Activated CD8-positive, alpha-beta T cell treated with anti-CD3 and anti-CD28 coated beads for 36 hours (primary cell): Measurements from ENCODE around the gene SCRG1. TPM values are rescaled to one million over a fixed set of nuclear protein-coding genes. Genes with fewer than 3 reads are reported as not detected.

Experiments
- ATAC-seq: fragments of 200-7000 bp; cut with Tn5 transposase; one replicate; pipeline ENCODE4 v1.10.0; 2021; ENCODE audit warnings: mild to moderate bottlenecking, moderate library complexity
- CTCF ChIA-PET: fragments of 350-600 bp; sonication (Branson Sonifier 250); formaldehyde crosslinking; loops from one replicate; lab custom pipeline; 2021; ENCODE audit warnings: antibody characterized with exemption; lab: Charles Lee
- POLR2A ChIA-PET: fragments of 350-600 bp; sonication (Branson Sonifier 250); formaldehyde crosslinking; loops from one replicate; lab custom pipeline; 2021; ENCODE audit warnings: antibody characterized with exemption; lab: Charles Lee
- DNase-seq: peaks from one replicate; pipeline ENCODE4 v3.0.0-alpha.2; 2020
- H3K27ac Mint-ChIP-seq: one replicate; pipeline ENCODE4 v1.8.0; 2021; ENCODE audit warnings: mild to moderate bottlenecking, mixed read lengths
- H3K27me3 Mint-ChIP-seq: one replicate; pipeline ENCODE4 v1.8.0; 2021; ENCODE audit warnings: mixed read lengths
- H3K36me3 Mint-ChIP-seq: one replicate; pipeline ENCODE4 v1.8.0; 2021; ENCODE audit warnings: low read depth, mixed read lengths
- H3K4me1 Mint-ChIP-seq: one replicate; pipeline ENCODE4 v1.8.0; 2021; ENCODE audit warnings: low read depth, mixed read lengths
- H3K4me3 Mint-ChIP-seq: one replicate; pipeline ENCODE4 v1.8.0; 2021; ENCODE audit warnings: mild to moderate bottlenecking, moderate library complexity, mixed read lengths
- H3K9me3 Mint-ChIP-seq: one replicate; pipeline ENCODE4 v1.8.0; 2021; ENCODE audit warnings: mixed read lengths
- intact Hi-C: fragments of 100-400 bp; cut with micrococcal nuclease; formaldehyde crosslinking; loops from one replicate; pipeline ENCODE4 v1.10.0; 2022
- total RNA-seq, 2 experiments: library from RNA; stranded (reverse); gene quantifications; one replicate each; pipeline ENCODE4 v1.2.3, GENCODE V29; 2021
- TF ChIP-seq, protein P1 (sequence below): fragments of 200-600 bp; IDR thresholded peaks from one replicate; pipeline ENCODE4 v1.8.0; 2022; ENCODE audit warnings: antibody characterized with exemption, mild to moderate bottlenecking

Gene SCRG1
- total RNA-seq = not detected

DNA sequence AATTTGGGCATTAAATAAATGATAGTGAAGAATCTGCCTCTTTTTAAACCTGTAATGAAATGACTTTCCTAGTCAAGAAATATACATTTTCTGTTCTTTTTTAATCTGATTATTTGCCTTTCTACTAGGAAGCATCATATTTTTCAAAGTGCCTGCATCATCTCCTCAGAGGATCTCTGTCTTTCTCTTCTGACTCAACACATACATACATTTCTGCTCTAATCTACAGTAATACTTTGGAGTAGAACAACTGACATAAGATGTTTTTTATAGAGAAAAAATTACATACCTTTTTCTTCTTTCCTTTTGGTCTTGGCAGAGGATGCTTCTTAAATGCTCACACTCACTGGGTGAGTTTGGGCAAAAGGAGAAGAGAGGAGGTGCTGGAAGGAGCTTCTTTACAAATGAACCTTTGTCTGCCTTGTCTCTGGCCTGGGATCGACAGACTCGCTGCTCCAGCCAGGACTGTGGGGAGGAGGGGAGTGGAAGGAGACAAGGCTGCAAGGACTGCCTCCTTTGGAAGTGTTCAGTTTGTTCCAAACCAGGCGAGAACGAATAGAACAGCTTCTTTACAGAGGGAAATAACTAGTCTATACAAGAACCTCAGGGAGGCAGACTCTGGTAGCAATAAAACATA, at the start of gene SCRG1:
TSS of gene SCRG1 (minus strand) at position 338 of the 637 bp plus-strand sequence. CDS start 7,702 bp downstream, outside the sequence.
- H3K27ac Mint-ChIP-seq = no peak within 1 kb of the TSS
- POLR2A ChIA-PET = interaction anchor here (0.9 kb wide), 1 partner anchor 66 kb away, joined by 4 read pairs; the partner anchor contains the start of gene HMGB2
- ATAC-seq = no peak

DNA sequence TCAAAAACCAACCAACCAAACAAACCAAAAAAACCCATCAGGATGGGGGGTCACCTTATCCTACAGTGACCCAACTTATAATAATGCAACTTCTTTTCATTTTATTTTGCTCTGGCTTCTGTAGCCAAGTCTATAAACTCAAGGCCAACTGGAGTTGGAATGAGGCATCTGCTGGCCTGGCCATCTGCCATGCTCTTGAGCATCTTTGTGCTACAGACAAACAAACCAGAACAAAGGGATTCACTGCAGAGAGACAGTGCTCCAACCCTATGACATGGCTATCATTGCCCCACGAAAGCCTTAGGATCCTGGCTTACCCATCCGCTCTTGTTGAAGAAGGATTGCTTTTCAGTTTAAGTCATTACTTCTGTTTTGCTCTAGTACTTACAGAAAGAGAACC, 49.2 kb upstream of the SCRG1 start:
- DNase-seq (no peak), ATAC-seq (no peak)
- no peaks in the 10 kb centered on the region for H3K27me3 Mint-ChIP-seq
- ChIA-PET POLR2A (no interaction called here), CTCF (no interaction called here)
- H3K9me3 Mint-ChIP-seq = no peaks in the 10 kb centered on the region
- H3K36me3 Mint-ChIP-seq = no peaks in the 10 kb centered on the region
- TF ChIP-seq, protein P1, sequence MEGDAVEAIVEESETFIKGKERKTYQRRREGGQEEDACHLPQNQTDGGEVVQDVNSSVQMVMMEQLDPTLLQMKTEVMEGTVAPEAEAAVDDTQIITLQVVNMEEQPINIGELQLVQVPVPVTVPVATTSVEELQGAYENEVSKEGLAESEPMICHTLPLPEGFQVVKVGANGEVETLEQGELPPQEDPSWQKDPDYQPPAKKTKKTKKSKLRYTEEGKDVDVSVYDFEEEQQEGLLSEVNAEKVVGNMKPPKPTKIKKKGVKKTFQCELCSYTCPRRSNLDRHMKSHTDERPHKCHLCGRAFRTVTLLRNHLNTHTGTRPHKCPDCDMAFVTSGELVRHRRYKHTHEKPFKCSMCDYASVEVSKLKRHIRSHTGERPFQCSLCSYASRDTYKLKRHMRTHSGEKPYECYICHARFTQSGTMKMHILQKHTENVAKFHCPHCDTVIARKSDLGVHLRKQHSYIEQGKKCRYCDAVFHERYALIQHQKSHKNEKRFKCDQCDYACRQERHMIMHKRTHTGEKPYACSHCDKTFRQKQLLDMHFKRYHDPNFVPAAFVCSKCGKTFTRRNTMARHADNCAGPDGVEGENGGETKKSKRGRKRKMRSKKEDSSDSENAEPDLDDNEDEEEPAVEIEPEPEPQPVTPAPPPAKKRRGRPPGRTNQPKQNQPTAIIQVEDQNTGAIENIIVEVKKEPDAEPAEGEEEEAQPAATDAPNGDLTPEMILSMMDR = no peak
- no peaks in the 10 kb centered on the region for H3K4me1 Mint-ChIP-seq
- intact Hi-C loops = no loop called here
- no peak overlapping the region for H3K4me3 Mint-ChIP-seq
- H3K27ac Mint-ChIP-seq = no peak overlapping the region

More for the DNA sequence above, at the start of gene SCRG1:
- DNase-seq = no peak
- Mint-ChIP-seq H3K27me3 (peaks cover 3% of the 10 kb centered on the region), H3K9me3 (no peaks in the 10 kb centered on the region), H3K4me3 (no peak within 1 kb of the TSS), H3K36me3 (no peaks in the 10 kb centered on the region), H3K4me1 (no peaks in the 10 kb centered on the region)
- TF ChIP-seq, protein P1 = no peak
- intact Hi-C loops = no loop called here
- CTCF ChIA-PET = interaction anchor here (0.9 to 1.6 kb wide), 3 partner anchors 19 to 95 kb away, joined by 3 read pairs; no protein-coding TSS in a partner anchor

DNA sequence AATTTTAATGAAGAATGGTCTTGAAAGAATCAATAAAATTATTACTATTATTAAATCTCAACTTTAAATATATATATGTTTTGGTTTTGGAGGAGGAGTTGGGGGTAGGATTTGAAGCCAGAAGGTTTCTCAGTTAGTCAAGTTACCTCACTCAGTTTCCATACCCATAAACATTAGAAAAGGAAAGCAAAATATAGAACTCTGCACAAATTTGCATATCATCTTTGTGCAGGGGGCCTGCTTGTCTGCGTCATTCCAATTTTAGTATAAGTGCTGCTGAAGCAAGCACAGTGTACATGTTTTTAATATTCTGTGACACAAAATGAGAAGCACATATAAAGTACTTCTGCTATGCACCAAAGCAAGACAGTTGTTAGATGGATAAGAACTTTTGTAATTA, 47.5 kb upstream of the SCRG1 start:
- H3K9me3 Mint-ChIP-seq = no peaks in the 10 kb centered on the region
- CTCF ChIA-PET = interaction anchor here (0.9 kb wide), 1 partner anchor 26 kb away, joined by 3 read pairs; no protein-coding TSS in a partner anchor
- no peak overlapping the region for H3K27ac Mint-ChIP-seq
- intact Hi-C loops = no loop called here
- ATAC-seq (no peak), DNase-seq (no peak)
- H3K4me3 Mint-ChIP-seq = no peak overlapping the region
- TF ChIP-seq, protein P1 = no peak
- no peaks in the 10 kb centered on the region for H3K4me1 Mint-ChIP-seq
- H3K27me3 Mint-ChIP-seq = no peaks in the 10 kb centered on the region
- no peaks in the 10 kb centered on the region for H3K36me3 Mint-ChIP-seq
- POLR2A ChIA-PET = no interaction called here

DNA sequence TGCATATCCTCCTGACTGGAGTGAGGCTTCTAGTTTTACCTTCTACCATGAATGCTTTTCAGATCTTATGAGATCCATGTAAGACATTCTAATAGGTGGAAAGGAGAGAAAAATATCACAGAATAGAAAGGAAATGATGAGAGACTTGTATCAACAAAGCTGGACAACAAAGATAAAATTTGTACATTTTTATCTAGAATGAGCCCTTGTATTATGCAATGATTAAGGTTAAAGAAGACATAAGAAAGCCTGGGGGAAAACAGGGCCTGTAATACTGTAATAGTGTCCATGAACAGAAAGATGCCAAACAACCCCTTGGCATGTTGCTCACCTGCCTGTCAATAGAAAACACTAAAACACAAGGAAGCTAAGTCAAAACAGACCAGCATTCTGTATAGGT, 44.2 kb upstream of the SCRG1 start:
- no peaks in the 10 kb centered on the region for H3K36me3 Mint-ChIP-seq
- no peak overlapping the region for H3K27ac Mint-ChIP-seq
- TF ChIP-seq, protein P1 = no peak
- H3K4me3 Mint-ChIP-seq = no peak overlapping the region
- ATAC-seq = no peak
- ChIA-PET POLR2A (no interaction called here), CTCF (no interaction called here)
- no peak for DNase-seq
- intact Hi-C loops = no loop called here
- peaks cover 2% of the 10 kb centered on the region for H3K9me3 Mint-ChIP-seq
- H3K4me1 Mint-ChIP-seq = peaks cover 2% of the 10 kb centered on the region
- H3K27me3 Mint-ChIP-seq = no peaks in the 10 kb centered on the region

DNA sequence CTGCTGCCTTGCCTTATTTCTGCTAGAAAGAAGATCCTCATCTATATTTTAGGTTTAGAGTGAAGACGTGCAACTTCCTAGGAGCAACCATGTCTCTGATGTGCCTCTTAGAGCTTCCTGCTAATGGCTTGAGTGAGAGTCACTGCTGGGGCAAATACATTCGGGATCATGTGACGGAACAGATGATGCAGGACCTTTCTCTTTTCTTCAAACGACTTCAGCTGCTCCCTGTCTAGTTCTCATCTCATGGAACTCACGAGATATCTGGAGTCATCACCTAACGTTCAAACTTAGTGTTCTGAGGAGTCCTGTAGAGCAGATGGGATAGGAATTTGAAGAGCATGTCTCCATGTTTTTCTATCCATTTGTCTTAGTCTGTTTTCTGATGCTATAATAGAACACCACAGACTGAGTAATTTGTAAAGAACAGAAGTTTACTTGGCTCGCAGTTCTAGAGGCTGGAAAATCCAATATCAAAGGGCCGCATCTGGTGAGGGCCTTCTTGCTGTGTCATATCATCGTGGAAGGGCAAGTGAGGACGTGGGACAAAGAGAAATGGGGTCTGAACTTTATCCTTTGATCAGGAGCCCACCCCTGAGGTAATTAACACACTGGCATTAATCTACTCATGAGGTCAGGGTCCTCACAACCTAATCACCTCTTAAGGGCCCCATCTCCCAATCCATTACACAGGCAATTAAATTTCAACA, 43.5 kb upstream of the SCRG1 start:
- no peak for ATAC-seq
- Mint-ChIP-seq H3K27me3 (no peaks in the 10 kb centered on the region), H3K9me3 (peaks cover 2% of the 10 kb centered on the region), H3K27ac (no peak overlapping the region), H3K4me3 (no peak overlapping the region), H3K4me1 (peaks cover 2% of the 10 kb centered on the region), H3K36me3 (no peaks in the 10 kb centered on the region)
- intact Hi-C loops = no loop called here
- TF ChIP-seq, protein P1 = no peak
- CTCF ChIA-PET = no interaction called here
- DNase-seq = no peak
- POLR2A ChIA-PET = no interaction called here
